OCI-LY7 (cell line): Measurements from ENCODE around the gene RIPK4.

Source experiments
- CTCF ChIP-seq: fragments of 200-600 bp; sonication (generic); conservative IDR thresholded peaks from 2 replicates; pipeline ENCODE4 v1.5.1; 2014; ENCODE audit warnings: mild to moderate bottlenecking, antibody characterized with exemption, low read length, moderate library complexity, mixed read lengths
- EZH2phosphoT487 ChIP-seq: fragments of 200-600 bp; sonication (generic); IDR thresholded peaks from 2 replicates; pipeline ENCODE4 v1.6.1; 2018; ENCODE audit warnings: low read depth, borderline replicate concordance, mild to moderate bottlenecking, mixed run types, antibody characterized with exemption, low read length, moderate library complexity, mixed read lengths

DNA sequence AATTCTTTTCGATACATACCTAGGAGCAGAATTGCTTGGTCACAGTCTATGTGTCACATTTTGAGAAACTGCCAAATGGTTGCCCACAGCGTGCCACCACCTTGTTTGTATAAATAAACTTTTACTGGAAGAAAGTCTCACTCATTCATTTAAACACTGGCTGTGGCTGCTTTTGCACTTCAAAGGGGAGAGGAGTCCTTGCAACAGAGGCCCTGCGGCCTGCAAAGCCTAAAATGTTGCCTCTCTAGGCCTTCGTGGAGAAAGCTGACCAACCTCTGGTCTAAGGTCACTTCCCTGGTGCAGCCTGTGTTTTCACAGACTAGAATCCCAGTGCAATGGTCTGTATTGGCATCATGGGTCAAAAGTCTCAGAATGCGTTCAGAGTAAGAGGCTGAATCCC, 8.3 kb downstream of the RIPK4 start:
- TF ChIP-seq CTCF (no peak), EZH2phosphoT487 (no peak)
